WTC11 (cell line): ENCODE results near the gene ZNF550. TPM values are rescaled to one million over a fixed set of nuclear protein-coding genes. Genes with fewer than 3 reads are reported as not detected.

Source experiments
- ATAC-seq: fragments of 200-7000 bp; cut with Tn5 transposase; 2 replicates; pipeline ENCODE4 v1.10.0; 2021; ENCODE audit warnings: mild to moderate bottlenecking, moderate library complexity
- CTCF ChIA-PET: fragments of 300-600 bp; sonication (Branson Sonifier 250); formaldehyde crosslinking; loops from one replicate; lab custom pipeline; 2021; ENCODE audit warnings: antibody characterized with exemption; lab: Charles Lee
- POLR2A ChIA-PET: fragments of 350-600 bp; sonication (Branson Sonifier 250); formaldehyde crosslinking; loops from one replicate; lab custom pipeline; 2021; ENCODE audit warnings: antibody characterized with exemption; lab: Charles Lee
- DNase-seq: peaks from one replicate; pipeline ENCODE4 v3.0.0; 2021; ENCODE audit warnings: low spot score
- H3K27ac Mint-ChIP-seq: 2 replicates; pipeline ENCODE4 v1.8.0; 2021; ENCODE audit warnings: mixed read lengths
- H3K27me3 Mint-ChIP-seq: 2 replicates; pipeline ENCODE4 v1.8.0; 2021; ENCODE audit warnings: low read depth, mild to moderate bottlenecking, moderate library complexity, mixed read lengths
- H3K36me3 Mint-ChIP-seq: 2 replicates; pipeline ENCODE4 v1.8.0; 2021; ENCODE audit warnings: mixed read lengths
- H3K4me1 Mint-ChIP-seq: 2 replicates; pipeline ENCODE4 v1.8.0; 2022; ENCODE audit warnings: mixed read lengths
- H3K4me3 Mint-ChIP-seq: 2 replicates; pipeline ENCODE4 v1.8.0; 2021; ENCODE audit warnings: mild to moderate bottlenecking, moderate library complexity, mixed read lengths
- H3K9me3 Mint-ChIP-seq: 2 replicates; pipeline ENCODE4 v1.8.0; 2021; ENCODE audit warnings: mixed read lengths
- ATF2 ChIP-seq: sonication (generic); formaldehyde crosslinking; IDR thresholded peaks from 2 replicates; pipeline ENCODE4 v1.8.1; 2022; ENCODE audit warnings: low read depth, missing genetic modification reagents, borderline replicate concordance
- CBFB ChIP-seq: sonication (generic); formaldehyde crosslinking; IDR thresholded peaks from 2 replicates; pipeline ENCODE4 v1.8.1; 2022; ENCODE audit warnings: mild to moderate bottlenecking, low read depth, missing genetic modification reagents
- ELF4 ChIP-seq: sonication (generic); formaldehyde crosslinking; IDR thresholded peaks from 2 replicates; pipeline ENCODE4 v1.8.1; 2022; ENCODE audit warnings: low read depth, mild to moderate bottlenecking, moderate library complexity, missing genetic modification reagents
- FOXK1 ChIP-seq: sonication (generic); formaldehyde crosslinking; IDR thresholded peaks from 2 replicates; pipeline ENCODE4 v1.8.0; 2022; ENCODE audit warnings: mild to moderate bottlenecking, moderate library complexity, missing genetic modification reagents
- HMGXB4 ChIP-seq: sonication (generic); formaldehyde crosslinking; IDR thresholded peaks from 2 replicates; pipeline ENCODE4 v1.8.1; 2023; ENCODE audit warnings: mild to moderate bottlenecking, moderate library complexity, missing genetic modification reagents
- IRF2 ChIP-seq: sonication (generic); formaldehyde crosslinking; IDR thresholded peaks from 2 replicates; pipeline ENCODE4 v1.8.0; 2022; ENCODE audit warnings: low read depth, missing genetic modification reagents, borderline replicate concordance
- MAX ChIP-seq: sonication (generic); formaldehyde crosslinking; IDR thresholded peaks from 2 replicates; pipeline ENCODE4 v1.8.0; 2022; ENCODE audit warnings: mild to moderate bottlenecking, missing genetic modification reagents
- NFYB ChIP-seq: sonication (generic); formaldehyde crosslinking; conservative IDR thresholded peaks from 2 replicates; pipeline ENCODE4 v1.8.0; 2022; ENCODE audit warnings: low read depth, missing genetic modification reagents
- OVOL2 ChIP-seq: fragments of 250-450 bp; sonication (Bioruptor Pico); IDR thresholded peaks from 2 replicates; pipeline ENCODE4 v1.9.0; 2021; ENCODE audit warnings: mild to moderate bottlenecking, borderline replicate concordance
- PRDM15 ChIP-seq: sonication (generic); formaldehyde crosslinking; IDR thresholded peaks from 2 replicates; pipeline ENCODE4 v1.8.0; 2022; ENCODE audit warnings: missing genetic modification reagents
- PRRX2 ChIP-seq: fragments of 250-450 bp; sonication (Bioruptor Pico); IDR thresholded peaks from 2 replicates; pipeline ENCODE4 v1.8.0; 2021; ENCODE audit warnings: mild to moderate bottlenecking
- USF1 ChIP-seq: sonication (generic); formaldehyde crosslinking; IDR thresholded peaks from 2 replicates; pipeline ENCODE4 v1.8.0; 2022; ENCODE audit warnings: mild to moderate bottlenecking, missing genetic modification reagents
- USF2 ChIP-seq: sonication (generic); formaldehyde crosslinking; IDR thresholded peaks from 2 replicates; pipeline ENCODE4 v1.8.1; 2023; ENCODE audit warnings: mild to moderate bottlenecking, missing genetic modification reagents, moderate library complexity
- total RNA-seq: library from RNA; stranded (reverse); gene quantifications from 3 replicates; pipeline ENCODE4 v1.2.3, GENCODE V29; 2021

ZNF550 gene
- total RNA-seq, 1 experiment from 2014 or later: 17.5 TPM

GRCh38 chr19:57583521-57584416 is 24.1 kb upstream of the ZNF550 start, which contains the start of gene ZIK1 (continued):
- peak; percentile 89 for TF ChIP-seq USF2 (CRISPR knock-in tag)
- TF ChIP-seq CBFB (CRISPR knock-in tag): no peak
- peak; percentile 95 for TF ChIP-seq USF1 (CRISPR knock-in tag)
- TF ChIP-seq ELF4 (CRISPR knock-in tag): peak; percentile 90; the same call in 1 of the 2 replicates
- TF ChIP-seq MAX (CRISPR knock-in tag): peak; percentile 100

- ChIA-PET POLR2A (interaction anchor here (0.6 to 1.3 kb wide), 2 partner anchors 18 to 99 kb away, joined by 3 read pairs; partner anchors contain the start of gene ZNF551), CTCF (interaction anchor here (1.0 to 1.5 kb wide), 4 partner anchors 16 to 194 kb away, joined by 3 to 6 read pairs (median 3); partner anchors contain the start of genes ZNF530 and ZNF551)
- peaks cover 17% of the 10 kb centered on the region for H3K27me3 Mint-ChIP-seq
- TF ChIP-seq PRDM15 (CRISPR knock-in tag): no peak
- no peak for TF ChIP-seq PRRX2
- no peak for TF ChIP-seq HMGXB4
- no peak for TF ChIP-seq IRF2 (CRISPR knock-in tag)
- TF ChIP-seq NFYB (CRISPR knock-in tag): no peak
- no peak for TF ChIP-seq FOXK1 (CRISPR knock-in tag)
- TF ChIP-seq ATF2 (CRISPR knock-in tag): no peak
- no peak for TF ChIP-seq OVOL2 (CRISPR knock-in tag)
- peaks cover 35% of the 10 kb centered on the region for H3K9me3 Mint-ChIP-seq
- ATAC-seq (no peak), DNase-seq (no peak)
- no peak overlapping the region for H3K27ac Mint-ChIP-seq
- peaks cover 23% of the 10 kb centered on the region for H3K4me1 Mint-ChIP-seq
- H3K4me3 Mint-ChIP-seq: peak overlapping the region; percentile 97
- peaks cover 47% of the 10 kb centered on the region for H3K36me3 Mint-ChIP-seq
Observed at GRCh38 chr19:57583104-57583520, 23.4 kb upstream of the ZNF550 start.
